CD4-positive, alpha-beta T cell (primary cell): Measurements from ENCODE around the gene CUEDC1. TPM values are rescaled to one million over a fixed set of nuclear protein-coding genes. Genes with fewer than 3 reads are reported as not detected.

ENCODE experiments used
- ATAC-seq: fragments of 200-7000 bp; cut with Tn5 transposase; one replicate; pipeline ENCODE4 v1.10.0; 2022; ENCODE audit warnings: mild to moderate bottlenecking; ENCODE audit not compliant: poor library complexity
- CTCF ChIA-PET: fragments of 350-600 bp; sonication (Branson Sonifier 250); formaldehyde crosslinking; loops from one replicate; lab custom pipeline; 2021; ENCODE audit warnings: antibody characterized with exemption, inconsistent platforms; lab: Charles Lee
- POLR2A ChIA-PET: fragments of 350-600 bp; sonication (Branson Sonifier 250); formaldehyde crosslinking; loops from one replicate; lab custom pipeline; 2021; ENCODE audit warnings: antibody characterized with exemption, inconsistent platforms; lab: Charles Lee
- DNase-seq, 14 experiments: peaks; one replicate each; pipeline ENCODE4 v3.0.0-alpha.2; 2013 to 2020; ENCODE audit warnings: mixed read lengths in 2 of 14
- H3K27ac ChIP-seq, 2 donors: one replicate each; pipeline versions ENCODE4 v1.5.1 to v1.7.0; 2013; ENCODE audit warnings: low read length in 2 of 2, low read depth in 1 of 2, mild to moderate bottlenecking in 1 of 2
- H3K27me3 ChIP-seq, 2 experiments: 1 replicate in 1 of 2; 2 replicates in 1 of 2; pipeline versions ENCODE4 v1.6.1 to v1.7.0; 2013; ENCODE audit warnings: low read length in 2 of 2, control low read depth in 1 of 2, mild to moderate bottlenecking in 1 of 2, moderate library complexity in 1 of 2; ENCODE audit not compliant: insufficient read depth in 2 of 2, control insufficient read depth in 1 of 2
- H3K36me3 ChIP-seq: one replicate; pipeline ENCODE4 v1.6.1; 2013; ENCODE audit warnings: low read length, control low read depth; ENCODE audit not compliant: insufficient read depth
- H3K4me1 ChIP-seq: one replicate; pipeline ENCODE4 v1.6.1; 2013; ENCODE audit warnings: low read length, control low read depth; ENCODE audit not compliant: insufficient read depth
- H3K4me3 ChIP-seq: one replicate; pipeline ENCODE4 v1.5.1; 2013; ENCODE audit warnings: mild to moderate bottlenecking, low read length, moderate library complexity
- H3K9me3 ChIP-seq, 2 experiments: 1 replicate in 1 of 2; 2 replicates in 1 of 2; pipeline versions ENCODE4 v1.6.1 to v1.7.0; 2013; ENCODE audit warnings: low read length in 2 of 2, mild to moderate bottlenecking in 2 of 2, control low read depth in 1 of 2, moderate library complexity in 1 of 2; ENCODE audit not compliant: control insufficient read depth in 1 of 2, insufficient read depth in 1 of 2
- H3K27ac Mint-ChIP-seq: one replicate; pipeline ENCODE4 v1.8.0; 2020; ENCODE audit warnings: mixed read lengths
- H3K27me3 Mint-ChIP-seq: one replicate; pipeline ENCODE4 v1.8.0; 2021; ENCODE audit warnings: mixed read lengths
- H3K36me3 Mint-ChIP-seq: one replicate; pipeline ENCODE4 v1.8.0; 2021; ENCODE audit warnings: low read depth, mixed read lengths
- H3K4me1 Mint-ChIP-seq: one replicate; pipeline ENCODE4 v1.8.0; 2021; ENCODE audit warnings: low read depth, mixed read lengths
- H3K4me3 Mint-ChIP-seq: one replicate; pipeline ENCODE4 v1.8.0; 2020; ENCODE audit warnings: mild to moderate bottlenecking, mixed read lengths
- H3K9me3 Mint-ChIP-seq: one replicate; pipeline ENCODE4 v1.8.0; 2020; ENCODE audit warnings: mixed read lengths
- intact Hi-C, 2 experiments: fragments of 100-400 bp; cut with DNase I in 1 of 2; cut with micrococcal nuclease in 1 of 2; formaldehyde crosslinking; loops; one replicate each; pipeline versions ENCODE4 v1.15.1 to v1.9.0; 2023 to 2025; cut with DNase I, micrococcal nuclease
- total RNA-seq, 174 experiments: library from RNA in 2 of 174; stranded (reverse) in 2 of 174; gene quantifications; one replicate each; pipeline ENCODE4 v1.2.3 and lab custom pipeline; 2021 to 2026
- TF ChIP-seq, protein P1 (sequence below): fragments of 200-600 bp; IDR thresholded peaks from one replicate; pipeline ENCODE4 v1.8.0; 2022; ENCODE audit warnings: antibody characterized with exemption, mild to moderate bottlenecking

Gene CUEDC1
- total RNA-seq, 2 experiments from 2014 or later: 0.41 to 1.0 TPM

DNA sequence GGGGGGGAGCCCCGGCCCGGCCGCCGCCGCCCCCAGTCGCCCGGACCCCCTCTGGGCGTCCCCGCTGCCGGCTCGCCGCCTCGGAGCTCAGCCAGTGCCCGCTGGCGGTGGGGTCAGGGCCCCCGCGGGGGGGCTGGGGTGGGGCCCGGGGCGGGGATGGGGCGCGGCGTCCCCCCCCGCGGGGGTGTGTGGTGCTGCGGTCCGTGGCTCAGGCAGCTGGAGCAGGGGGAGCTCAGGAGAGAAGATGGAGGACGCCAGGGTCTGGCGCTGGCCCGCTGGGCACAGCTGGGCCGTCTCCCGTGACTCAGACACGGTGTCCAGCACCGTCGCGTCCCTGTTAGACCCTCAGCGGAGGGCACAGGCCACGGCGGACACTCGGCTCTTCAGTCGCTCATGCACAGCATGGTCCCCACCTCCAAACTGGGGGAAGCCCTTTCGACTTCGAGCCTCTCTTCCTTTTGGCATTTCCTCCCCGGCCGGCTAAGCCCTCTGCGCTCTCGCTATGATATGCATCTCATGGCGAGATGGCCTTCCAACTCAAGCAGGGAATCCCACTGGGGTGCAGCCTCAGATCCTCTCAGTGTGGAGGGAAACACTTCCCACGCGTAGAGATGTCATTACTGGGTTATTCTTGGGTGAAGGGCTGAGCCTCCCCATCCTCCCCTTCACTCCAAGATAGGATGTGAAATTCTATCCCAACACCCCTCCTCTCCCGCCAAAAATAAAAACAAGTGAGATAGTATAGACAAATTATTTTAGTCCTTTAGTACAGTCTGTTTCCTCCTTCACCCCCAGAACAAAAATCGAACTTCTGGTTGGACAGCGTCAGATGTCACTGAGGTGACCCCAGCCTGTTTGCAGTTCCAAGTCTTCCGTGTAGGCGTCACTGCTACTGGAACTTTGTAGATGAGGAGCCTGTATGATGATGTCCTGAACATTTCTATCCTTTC, 33.4 kb upstream of the CUEDC1 start:
- H3K9me3 ChIP-seq: no peaks in the 10 kb centered on the region
- DNase-seq (peak in 9 of 14 experiments; percentile 51 to 84 (median 65)), ATAC-seq (peak; percentile 69)
- H3K27me3 ChIP-seq: no peaks in the 10 kb centered on the region
- peaks cover 67% of the 10 kb centered on the region for H3K4me1 Mint-ChIP-seq
- H3K4me3 ChIP-seq: peak overlapping the region; percentile 78
- ChIA-PET POLR2A (interaction anchor here (0.8 to 8.1 kb wide), 16 partner anchors 8 to 903 kb away, joined by 3 to 94 read pairs (median 5); partner anchors contain the start of genes AKAP1, CUEDC1, DYNLL2 and MRPS23), CTCF (interaction anchor here (1.0 kb wide), 1 partner anchor 33 kb away, joined by 3 read pairs; the partner anchor contains the start of gene CUEDC1)
- peak overlapping the region; percentile 97 for H3K4me3 Mint-ChIP-seq
- peaks cover 24% of the 10 kb centered on the region for H3K4me1 ChIP-seq
- H3K27me3 Mint-ChIP-seq: no peaks in the 10 kb centered on the region
- peaks cover 44% of the 10 kb centered on the region for H3K36me3 Mint-ChIP-seq
- peaks cover 8% of the 10 kb centered on the region for H3K36me3 ChIP-seq
- intact Hi-C loops: loop anchor here (5.0 kb wide), 3 partner anchors 36 to 364 kb away; partner anchors contain the start of genes DYNLL2 (in 1 of the 2) and SUPT4H1 (in 1 of the 2)
- H3K9me3 Mint-ChIP-seq: no peaks in the 10 kb centered on the region
- peak overlapping the region in 1 of 2 donors; percentile 65 for H3K27ac ChIP-seq
- TF ChIP-seq, protein P1, sequence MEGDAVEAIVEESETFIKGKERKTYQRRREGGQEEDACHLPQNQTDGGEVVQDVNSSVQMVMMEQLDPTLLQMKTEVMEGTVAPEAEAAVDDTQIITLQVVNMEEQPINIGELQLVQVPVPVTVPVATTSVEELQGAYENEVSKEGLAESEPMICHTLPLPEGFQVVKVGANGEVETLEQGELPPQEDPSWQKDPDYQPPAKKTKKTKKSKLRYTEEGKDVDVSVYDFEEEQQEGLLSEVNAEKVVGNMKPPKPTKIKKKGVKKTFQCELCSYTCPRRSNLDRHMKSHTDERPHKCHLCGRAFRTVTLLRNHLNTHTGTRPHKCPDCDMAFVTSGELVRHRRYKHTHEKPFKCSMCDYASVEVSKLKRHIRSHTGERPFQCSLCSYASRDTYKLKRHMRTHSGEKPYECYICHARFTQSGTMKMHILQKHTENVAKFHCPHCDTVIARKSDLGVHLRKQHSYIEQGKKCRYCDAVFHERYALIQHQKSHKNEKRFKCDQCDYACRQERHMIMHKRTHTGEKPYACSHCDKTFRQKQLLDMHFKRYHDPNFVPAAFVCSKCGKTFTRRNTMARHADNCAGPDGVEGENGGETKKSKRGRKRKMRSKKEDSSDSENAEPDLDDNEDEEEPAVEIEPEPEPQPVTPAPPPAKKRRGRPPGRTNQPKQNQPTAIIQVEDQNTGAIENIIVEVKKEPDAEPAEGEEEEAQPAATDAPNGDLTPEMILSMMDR: no peak
- peak overlapping the region; percentile 97 for H3K27ac Mint-ChIP-seq

DNA sequence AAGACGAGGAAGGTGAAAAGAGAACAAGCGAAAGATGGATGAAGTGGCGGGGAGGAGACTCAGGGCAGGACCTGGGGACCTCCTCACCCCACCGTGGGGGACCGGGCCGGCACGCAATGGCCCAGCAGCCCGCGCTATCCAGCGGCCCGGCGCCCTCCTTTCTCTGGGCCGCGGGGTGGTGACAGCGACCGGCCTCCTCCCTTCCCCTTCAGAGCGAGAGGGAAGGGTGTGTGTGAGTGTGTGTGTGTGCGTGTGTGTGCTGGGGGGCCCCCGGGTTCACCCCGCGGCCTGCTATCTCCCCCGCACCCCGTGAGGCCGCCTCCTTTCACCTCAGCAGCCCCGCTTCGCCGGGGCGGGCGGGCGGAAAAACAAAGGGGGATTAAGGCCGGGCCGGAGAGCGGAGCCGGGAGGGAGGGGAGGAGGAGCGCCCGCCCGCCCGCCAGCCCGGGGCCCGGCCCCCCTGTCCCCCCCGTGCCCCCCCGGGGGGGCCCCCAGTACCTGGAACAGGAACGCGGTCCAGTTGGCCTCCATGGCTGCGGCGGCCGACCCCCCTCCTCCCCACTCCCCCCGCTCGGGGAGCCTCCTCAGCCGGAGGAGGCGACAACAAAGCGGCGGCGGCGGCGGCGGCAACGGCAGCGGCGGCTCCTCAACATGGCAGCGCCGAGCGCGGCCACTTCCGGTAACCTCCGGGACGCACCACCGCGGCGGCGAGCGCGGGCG, 32.5 kb upstream of the CUEDC1 start, which contains the start of gene VEZF1:
VEZF1 (minus strand) TSS at position 674 of the 720 bp plus-strand sequence; CDS start at position 531, 143 bp downstream.
- no peaks in the 10 kb centered on the region for H3K27me3 ChIP-seq
- ChIA-PET POLR2A (interaction anchor here (0.8 to 8.1 kb wide), 14 partner anchors 9 to 903 kb away, joined by 3 to 94 read pairs (median 6); partner anchors contain the start of genes AKAP1, CUEDC1, DYNLL2 and MRPS23), CTCF (interaction anchor here (1.0 to 2.1 kb wide), 2 partner anchors 32 to 95 kb away, joined by 3 to 8 read pairs; partner anchors contain the start of gene CUEDC1)
- H3K36me3 ChIP-seq: peaks cover 9% of the 10 kb centered on the region
- intact Hi-C loops: loop anchor here (2.0 to 5.0 kb wide), 4 partner anchors 19 to 365 kb away; partner anchors contain the start of genes SRSF1 (in 2 of the 2), DYNLL2 (in 1 of the 2) and SUPT4H1 (in 1 of the 2)
- Mint-ChIP-seq H3K27ac (peak within 1 kb of the TSS; percentile 97), H3K36me3 (peaks cover 49% of the 10 kb centered on the region), H3K27me3 (no peaks in the 10 kb centered on the region), H3K4me1 (peaks cover 70% of the 10 kb centered on the region), H3K4me3 (peak within 1 kb of the TSS; percentile 97), H3K9me3 (no peaks in the 10 kb centered on the region)
- DNase-seq (peak; percentile 67 to 90 (median 78)), ATAC-seq (peak; percentile 75)
- H3K27ac ChIP-seq: peak within 1 kb of the TSS; percentile 50 to 74
- no peaks in the 10 kb centered on the region for H3K9me3 ChIP-seq
- peaks cover 25% of the 10 kb centered on the region for H3K4me1 ChIP-seq
- TF ChIP-seq, protein P1: no peak
- peak within 1 kb of the TSS; percentile 86 for H3K4me3 ChIP-seq
